ENCODE data around the gene UMODL1. TPM values are rescaled to one million over a fixed set of nuclear protein-coding genes. Genes with fewer than 3 reads are reported as not detected.
A peak's percentile ranks its signal among the peaks of the same experiment; 100 is the strongest.

The UMODL1 gene
- total RNA-seq, 3 donors from 2014 or later (not counting 1 experiment from before 2014, with no cell fraction given): 0.14 to 0.28 TPM; not detected in 1

DNA sequence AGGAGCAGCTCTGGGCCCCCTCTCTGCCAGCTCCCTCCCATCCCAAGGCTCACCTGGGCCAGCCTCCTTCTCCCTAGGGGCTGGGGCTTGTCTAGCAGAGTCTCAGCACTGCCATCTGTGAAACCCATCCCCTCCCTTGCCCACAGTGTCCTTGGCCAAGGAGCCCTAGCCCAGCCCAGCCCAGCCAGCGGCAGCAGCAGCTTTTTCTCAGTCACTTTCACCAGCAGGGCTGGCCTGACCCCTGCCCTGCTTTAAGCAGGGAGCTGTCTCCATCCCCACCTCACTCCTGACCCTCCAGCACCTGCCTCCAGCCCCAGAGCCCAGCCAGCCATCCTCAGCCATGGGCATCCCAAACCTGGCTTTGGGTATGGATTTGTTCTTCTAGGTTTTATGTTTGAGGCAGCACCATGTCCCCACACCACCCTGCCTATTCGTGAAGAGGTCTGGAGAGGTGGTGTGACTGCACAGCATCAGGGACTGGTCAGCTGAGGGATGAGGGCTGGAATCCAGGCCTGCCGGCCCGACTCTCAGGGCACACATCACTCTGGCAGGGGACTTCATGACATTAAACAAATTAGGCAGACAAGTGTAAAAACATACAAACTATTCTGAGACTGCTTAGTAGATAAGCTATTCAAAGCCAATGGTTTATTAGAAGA, 111.7 kb downstream of the UMODL1 start:
- Histone ChIP-seq H3K4me3 (ENCODE audit: low read length) (no peak overlapping the region), H3K4me1 (ENCODE audit: control insufficient read depth, insufficient read depth, low read length) (peaks cover 33% of the 10 kb centered on the region), H3K27ac (ENCODE audit: low read length) (no peak overlapping the region), H3K36me3 (ENCODE audit: control insufficient read depth, insufficient read depth, low read length) (no peaks in the 10 kb centered on the region), H3K9me3 (ENCODE audit: control insufficient read depth, insufficient read depth, low read length) (no peaks in the 10 kb centered on the region), H3K27me3 (ENCODE audit: control insufficient read depth, insufficient read depth, low read length) (no peaks in the 10 kb centered on the region)
- WGBS (ENCODE audit: insufficient coverage): 99% methylated on average over 4 of the region's 4 CpGs
- TF ChIP-seq, protein P1, sequence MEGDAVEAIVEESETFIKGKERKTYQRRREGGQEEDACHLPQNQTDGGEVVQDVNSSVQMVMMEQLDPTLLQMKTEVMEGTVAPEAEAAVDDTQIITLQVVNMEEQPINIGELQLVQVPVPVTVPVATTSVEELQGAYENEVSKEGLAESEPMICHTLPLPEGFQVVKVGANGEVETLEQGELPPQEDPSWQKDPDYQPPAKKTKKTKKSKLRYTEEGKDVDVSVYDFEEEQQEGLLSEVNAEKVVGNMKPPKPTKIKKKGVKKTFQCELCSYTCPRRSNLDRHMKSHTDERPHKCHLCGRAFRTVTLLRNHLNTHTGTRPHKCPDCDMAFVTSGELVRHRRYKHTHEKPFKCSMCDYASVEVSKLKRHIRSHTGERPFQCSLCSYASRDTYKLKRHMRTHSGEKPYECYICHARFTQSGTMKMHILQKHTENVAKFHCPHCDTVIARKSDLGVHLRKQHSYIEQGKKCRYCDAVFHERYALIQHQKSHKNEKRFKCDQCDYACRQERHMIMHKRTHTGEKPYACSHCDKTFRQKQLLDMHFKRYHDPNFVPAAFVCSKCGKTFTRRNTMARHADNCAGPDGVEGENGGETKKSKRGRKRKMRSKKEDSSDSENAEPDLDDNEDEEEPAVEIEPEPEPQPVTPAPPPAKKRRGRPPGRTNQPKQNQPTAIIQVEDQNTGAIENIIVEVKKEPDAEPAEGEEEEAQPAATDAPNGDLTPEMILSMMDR (IDR thresholded peaks at IDR 0.05): no peak
- no peak overlapping the region for H3K27ac Mint-ChIP-seq
- intact Hi-C loops (cut with micrococcal nuclease): no loop called here
- H3K4me3 Mint-ChIP-seq: no peak overlapping the region
- peaks cover 2 to 8% of the 10 kb centered on the region in 2 donors for H3K27me3 Mint-ChIP-seq (ENCODE audit: low read depth in 2 of 2)
- H3K4me1 Mint-ChIP-seq: peaks cover 26 to 27% of the 10 kb centered on the region in 2 donors
- no peaks in the 10 kb centered on the region for H3K36me3 Mint-ChIP-seq
- no peak for DNase-seq
- ATAC-seq: no peak
- H3K9me3 Mint-ChIP-seq: peaks cover 0 to 2% of the 10 kb centered on the region in 2 donors

DNA sequence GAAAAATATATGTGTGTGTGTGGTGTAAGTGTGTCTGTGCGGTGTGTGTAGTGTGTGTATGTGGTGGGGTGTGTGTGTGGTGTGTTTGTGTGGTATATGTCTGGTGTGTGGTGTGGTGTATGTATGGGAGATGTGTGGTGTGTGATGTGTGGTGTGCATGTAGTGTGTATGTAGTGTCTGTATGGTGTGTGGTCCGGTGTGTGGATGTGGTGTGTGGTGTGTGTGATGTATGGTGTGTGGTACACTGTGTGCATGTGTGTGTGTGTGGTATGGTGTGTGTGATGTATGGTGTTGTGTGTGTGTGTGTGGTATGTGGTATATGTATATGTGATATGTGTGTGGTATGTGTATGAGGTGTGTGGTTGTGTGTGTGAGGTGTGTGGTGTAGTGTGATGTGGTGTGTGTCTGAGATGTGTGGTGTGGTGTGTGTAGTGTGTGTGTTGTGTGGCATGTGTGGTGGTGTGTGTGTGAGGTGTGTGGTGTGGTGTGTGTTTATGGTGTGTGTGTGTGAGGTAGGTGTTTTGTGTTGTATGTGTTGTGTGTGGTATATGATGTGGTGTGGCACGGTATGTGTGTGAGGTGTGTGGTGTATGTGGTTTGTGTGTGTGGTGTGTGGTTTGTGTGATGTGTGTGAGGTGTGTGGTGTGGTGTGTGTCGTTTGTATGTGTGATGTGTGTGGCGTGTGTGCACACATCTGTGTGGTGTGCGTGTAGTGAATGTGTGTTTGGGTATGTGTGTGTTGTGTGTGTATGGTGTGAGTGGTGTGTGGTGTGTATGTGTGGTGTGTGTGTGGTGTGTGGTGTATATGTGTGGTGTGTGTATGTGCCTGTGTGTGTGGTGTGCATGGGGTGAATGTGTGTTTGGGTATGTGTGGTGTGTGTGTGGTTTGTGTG, 112.5 kb downstream of the UMODL1 start:
- Mint-ChIP-seq H3K4me3 (no peak overlapping the region), H3K27ac (no peak overlapping the region), H3K36me3 (no peaks in the 10 kb centered on the region), H3K27me3 (ENCODE audit: low read depth in 2 of 2) (peaks cover under 1 to 2% of the 10 kb centered on the region in 2 donors), H3K4me1 (peaks cover 34% of the 10 kb centered on the region in 2 donors), H3K9me3 (peaks cover 0 to 2% of the 10 kb centered on the region in 2 donors)
- no peaks in the 10 kb centered on the region for H3K9me3 ChIP-seq (ENCODE audit: control insufficient read depth, insufficient read depth, low read length)
- no peaks in the 10 kb centered on the region for H3K36me3 ChIP-seq (ENCODE audit: control insufficient read depth, insufficient read depth, low read length)
- ATAC-seq (no peak), DNase-seq (no peak)
- H3K27me3 ChIP-seq (ENCODE audit: control insufficient read depth, insufficient read depth, low read length): no peaks in the 10 kb centered on the region
- peaks cover 41% of the 10 kb centered on the region for H3K4me1 ChIP-seq (ENCODE audit: control insufficient read depth, insufficient read depth, low read length)
- H3K4me3 ChIP-seq (ENCODE audit: low read length): no peak overlapping the region
- WGBS (ENCODE audit: insufficient coverage): 80% methylated on average over 6 of the region's 6 CpGs
- intact Hi-C loops (cut with micrococcal nuclease): no loop called here
- H3K27ac ChIP-seq (ENCODE audit: low read length): no peak overlapping the region
- TF ChIP-seq, protein P1 (IDR thresholded peaks at IDR 0.05): no peak

DNA sequence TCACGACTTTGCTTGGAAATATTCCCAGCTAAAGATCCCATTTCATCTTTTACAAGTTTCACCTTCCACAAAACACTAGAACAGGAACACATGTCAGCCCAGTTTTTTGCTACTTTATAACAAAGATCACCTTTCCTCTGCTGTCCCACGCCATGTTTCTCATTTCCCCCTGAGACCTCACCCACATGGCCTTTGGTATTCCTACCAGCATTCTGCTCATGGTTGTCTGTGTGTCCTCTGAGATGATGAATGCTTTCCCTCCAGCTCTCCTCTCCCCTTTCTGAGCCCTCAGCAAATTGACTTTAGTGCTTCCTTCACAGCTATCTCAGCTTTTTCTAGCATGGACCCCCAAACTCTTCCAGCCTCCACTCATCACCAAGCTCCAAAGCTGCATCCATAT, 115.5 kb downstream of the UMODL1 start:
- peaks cover 70% of the 10 kb centered on the region for H3K4me1 ChIP-seq (ENCODE audit: control insufficient read depth, insufficient read depth, low read length)
- DNase-seq (no peak), ATAC-seq (no peak)
- no peaks in the 10 kb centered on the region for H3K27me3 ChIP-seq (ENCODE audit: control insufficient read depth, insufficient read depth, low read length)
- peaks cover 0 to 2% of the 10 kb centered on the region in 2 donors for H3K9me3 Mint-ChIP-seq
- H3K9me3 ChIP-seq (ENCODE audit: control insufficient read depth, insufficient read depth, low read length): no peaks in the 10 kb centered on the region
- H3K27ac ChIP-seq (ENCODE audit: low read length): peak overlapping the region; percentile 11
- no peak overlapping the region for H3K4me3 ChIP-seq (ENCODE audit: low read length)
- no peaks in the 10 kb centered on the region for H3K36me3 Mint-ChIP-seq
- H3K4me3 Mint-ChIP-seq: peak overlapping the region; percentile 61
- H3K27me3 Mint-ChIP-seq (ENCODE audit: low read depth in 2 of 2): no peaks in the 10 kb centered on the region
- 95% methylated on average over 2 of the region's 2 CpGs for WGBS (ENCODE audit: insufficient coverage)
- H3K4me1 Mint-ChIP-seq: peaks cover 60% of the 10 kb centered on the region in 2 donors
- TF ChIP-seq, protein P1 (IDR thresholded peaks at IDR 0.05): no peak
- peak overlapping the region; percentile 77 to 87 for H3K27ac Mint-ChIP-seq
- intact Hi-C loops (cut with micrococcal nuclease): no loop called here
- no peaks in the 10 kb centered on the region for H3K36me3 ChIP-seq (ENCODE audit: control insufficient read depth, insufficient read depth, low read length)
